Thoracic aorta (tissue), 2 donors: ENCODE results near the gene TCHHL1. TPM values are rescaled to one million over a fixed set of nuclear protein-coding genes. Genes with fewer than 3 reads are reported as not detected.

ENCODE experiments used
- ATAC-seq: fragments of 150-250 bp; one replicate; pipeline ENCODE4 v1.8.0; 2017; ENCODE audit warnings: low read depth; ENCODE audit not compliant: insufficient number of reproducible peaks, low FRiP score
- DNase-seq: peaks from one replicate; pipeline ENCODE4 v3.0.0-alpha.2; 2020; ENCODE audit warnings: low spot score
- H3K27ac ChIP-seq, 2 donors: fragments of 200-600 bp; sonication (generic); 1 replicate in 1 of 2; 2 replicates in 1 of 2; pipeline ENCODE4 v1.5.1; 2016; ENCODE audit warnings: mild to moderate bottlenecking in 2 of 2, moderate library complexity in 2 of 2
- H3K27me3 ChIP-seq: fragments of 200-600 bp; sonication (generic); replicated peaks from 2 replicates; pipeline ENCODE4 v1.6.0; 2016; ENCODE audit warnings: mild to moderate bottlenecking; ENCODE audit not compliant: insufficient read depth
- H3K36me3 ChIP-seq: fragments of 200-600 bp; sonication (generic); one replicate; pipeline ENCODE4 v1.5.1; 2016
- H3K4me1 ChIP-seq, 2 donors: fragments of 200-600 bp; sonication (generic); 1 replicate in 1 of 2; 2 replicates in 1 of 2; pipeline versions ENCODE4 v1.5.1 to v1.6.0; 2016; ENCODE audit warnings: low read depth in 2 of 2, mild to moderate bottlenecking in 1 of 2; ENCODE audit not compliant: control insufficient read depth in 1 of 2
- H3K4me3 ChIP-seq: fragments of 200-600 bp; sonication (generic); 2 replicates; pipeline ENCODE4 v1.5.1; 2016; ENCODE audit warnings: mild to moderate bottlenecking
- H3K9me3 ChIP-seq: fragments of 200-600 bp; sonication (generic); 2 replicates; pipeline ENCODE4 v1.5.1; 2016
- total RNA-seq, 2 donors: library from RNA; depleted of rRNA; stranded (reverse); fragments of >200 nt; gene quantifications; one replicate each; pipeline versions ENCODE4 v1.1.0 to v1.2.3, GENCODE V29; 2016
- TF ChIP-seq, protein P1 (sequence below): fragments of 200-600 bp; sonication (generic); IDR thresholded peaks from one replicate; pipeline ENCODE4 v1.5.1; 2019; ENCODE audit warnings: antibody characterized with exemption

Gene TCHHL1
- total RNA-seq, 2 donors from 2014 or later, result not detected

DNA sequence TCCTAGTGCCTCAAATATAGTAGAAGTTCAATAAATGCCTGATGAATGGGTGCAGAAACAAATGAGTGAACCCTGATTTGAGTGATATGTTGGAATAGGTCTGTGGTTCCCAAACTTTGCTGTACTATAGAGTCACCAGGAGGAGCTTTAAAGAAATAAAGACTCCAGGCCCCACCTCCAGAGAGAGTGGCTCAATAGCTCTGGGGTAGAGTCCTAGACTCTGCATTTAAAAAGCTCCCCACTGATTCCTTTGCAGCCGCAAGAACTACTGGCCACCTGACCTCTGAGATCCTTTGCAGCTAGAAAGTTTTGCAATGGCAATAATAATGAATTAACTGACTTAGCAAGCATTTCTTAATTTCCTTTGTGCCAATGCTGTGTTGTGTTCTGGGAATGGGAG lies 20.9 kb downstream of the TCHHL1 start:
- Histone ChIP-seq H3K36me3 (no peaks in the 10 kb centered on the region), H3K4me1 (no peaks in the 10 kb centered on the region), H3K4me3 (no peak overlapping the region), H3K27ac (no peak overlapping the region), H3K27me3 (no peaks in the 10 kb centered on the region), H3K9me3 (no peaks in the 10 kb centered on the region)
- ATAC-seq, result no peak
- TF ChIP-seq, protein P1, sequence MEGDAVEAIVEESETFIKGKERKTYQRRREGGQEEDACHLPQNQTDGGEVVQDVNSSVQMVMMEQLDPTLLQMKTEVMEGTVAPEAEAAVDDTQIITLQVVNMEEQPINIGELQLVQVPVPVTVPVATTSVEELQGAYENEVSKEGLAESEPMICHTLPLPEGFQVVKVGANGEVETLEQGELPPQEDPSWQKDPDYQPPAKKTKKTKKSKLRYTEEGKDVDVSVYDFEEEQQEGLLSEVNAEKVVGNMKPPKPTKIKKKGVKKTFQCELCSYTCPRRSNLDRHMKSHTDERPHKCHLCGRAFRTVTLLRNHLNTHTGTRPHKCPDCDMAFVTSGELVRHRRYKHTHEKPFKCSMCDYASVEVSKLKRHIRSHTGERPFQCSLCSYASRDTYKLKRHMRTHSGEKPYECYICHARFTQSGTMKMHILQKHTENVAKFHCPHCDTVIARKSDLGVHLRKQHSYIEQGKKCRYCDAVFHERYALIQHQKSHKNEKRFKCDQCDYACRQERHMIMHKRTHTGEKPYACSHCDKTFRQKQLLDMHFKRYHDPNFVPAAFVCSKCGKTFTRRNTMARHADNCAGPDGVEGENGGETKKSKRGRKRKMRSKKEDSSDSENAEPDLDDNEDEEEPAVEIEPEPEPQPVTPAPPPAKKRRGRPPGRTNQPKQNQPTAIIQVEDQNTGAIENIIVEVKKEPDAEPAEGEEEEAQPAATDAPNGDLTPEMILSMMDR, result no peak
- DNase-seq, result no peak

DNA sequence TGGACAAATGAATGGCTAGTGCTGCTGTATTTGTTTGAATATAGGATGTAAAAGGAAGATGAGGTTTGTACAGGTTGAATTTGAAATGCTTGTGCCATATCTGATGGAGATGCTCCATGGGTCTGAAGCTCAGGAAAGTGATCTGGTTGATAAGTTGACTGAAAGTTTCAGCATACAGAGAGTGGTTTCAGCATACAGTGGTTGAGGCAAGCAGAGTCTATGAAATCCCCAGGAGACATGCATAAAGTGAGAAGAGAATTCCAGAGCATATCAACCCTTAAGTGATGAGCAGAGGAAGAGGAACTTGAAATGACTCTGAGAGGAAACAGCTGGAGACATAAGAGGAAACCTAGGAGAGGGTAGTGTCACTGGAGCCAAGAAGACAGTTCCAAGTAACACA lies 21.7 kb downstream of the TCHHL1 start:
- H3K36me3 ChIP-seq, result no peaks in the 10 kb centered on the region

DNA sequence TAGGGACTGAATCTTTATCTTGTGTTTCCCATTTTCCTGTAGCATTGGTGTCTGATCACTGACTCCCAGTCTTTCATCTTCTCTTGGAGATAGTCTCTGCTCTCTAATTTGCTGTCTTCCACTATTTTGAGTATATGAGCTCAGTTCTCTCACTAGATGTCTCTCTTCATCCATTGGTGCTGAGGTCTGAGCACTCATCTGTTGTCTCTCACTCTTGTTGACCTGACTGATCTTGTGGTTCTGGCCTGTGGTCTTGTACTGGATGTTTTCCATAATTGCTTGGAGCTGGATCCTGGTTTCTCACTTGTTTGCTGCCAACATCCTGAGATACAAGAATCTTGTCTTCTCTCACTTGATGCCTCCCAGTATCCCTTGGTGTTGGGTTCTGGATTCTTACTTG lies 26.9 kb downstream of the TCHHL1 start:
- DNase-seq (no peak), ATAC-seq (no peak)
- Histone ChIP-seq H3K9me3 (no peaks in the 10 kb centered on the region), H3K27ac (no peak overlapping the region), H3K36me3 (no peaks in the 10 kb centered on the region), H3K4me1 (no peaks in the 10 kb centered on the region), H3K27me3 (no peaks in the 10 kb centered on the region), H3K4me3 (no peak overlapping the region)
- TF ChIP-seq, protein P1, result no peak

More for the DNA sequence above, 21.7 kb downstream of the TCHHL1 start:
- no peak overlapping the region for H3K27ac ChIP-seq
- no peaks in the 10 kb centered on the region for H3K4me1 ChIP-seq
- no peaks in the 10 kb centered on the region for H3K9me3 ChIP-seq
- no peak for DNase-seq
- no peaks in the 10 kb centered on the region for H3K27me3 ChIP-seq
- H3K4me3 ChIP-seq, result no peak overlapping the region
- TF ChIP-seq, protein P1, result no peak
- ATAC-seq, result no peak

DNA sequence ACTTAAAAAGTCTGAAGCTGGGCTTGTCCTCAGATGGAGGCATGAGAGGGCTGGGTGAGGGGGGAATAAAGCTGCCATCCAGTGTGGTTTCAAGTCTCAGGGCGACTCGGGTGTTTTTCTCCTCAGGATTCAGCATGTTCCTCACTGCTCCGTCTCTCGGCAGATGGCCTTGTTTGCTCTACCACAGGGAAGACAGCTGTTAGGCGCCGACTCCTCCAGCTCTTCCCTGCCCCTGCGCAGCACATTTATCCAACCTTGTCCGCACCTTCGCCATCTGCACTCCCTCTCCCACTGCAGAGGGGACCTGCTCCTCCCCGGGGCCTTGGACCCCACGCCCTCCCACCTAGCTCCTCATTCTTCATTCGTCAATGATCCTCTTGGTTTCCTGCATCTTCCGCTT lies 35.5 kb downstream of the TCHHL1 start:
- DNase-seq (no peak), ATAC-seq (no peak)
- H3K27ac ChIP-seq, result no peak overlapping the region
- H3K4me1 ChIP-seq, result peaks cover 5% of the 10 kb centered on the region in 2 donors
- H3K36me3 ChIP-seq, result no peaks in the 10 kb centered on the region
- no peaks in the 10 kb centered on the region for H3K9me3 ChIP-seq
- no peak overlapping the region for H3K4me3 ChIP-seq
- TF ChIP-seq, protein P1, result no peak
- no peaks in the 10 kb centered on the region for H3K27me3 ChIP-seq

DNA sequence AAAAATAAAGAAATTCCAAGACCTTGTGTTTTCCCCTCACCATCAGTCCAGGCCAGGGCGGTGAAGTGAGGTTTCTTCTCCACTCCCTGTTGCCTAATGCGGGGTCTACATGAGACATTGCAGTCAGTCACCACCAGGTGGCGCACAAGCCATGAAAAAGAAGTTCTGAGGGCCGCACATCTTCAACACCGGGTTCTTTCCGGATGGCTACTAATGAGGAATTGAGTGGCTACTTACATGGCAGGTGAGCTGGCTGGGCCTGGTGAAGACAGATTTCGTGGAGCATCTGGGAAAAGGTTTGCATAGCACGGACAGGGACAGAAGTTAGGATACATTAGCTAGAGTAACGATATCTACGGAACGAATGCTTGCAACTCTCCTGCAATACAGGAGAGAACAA lies 36.3 kb downstream of the TCHHL1 start:
- TF ChIP-seq, protein P1, result peak; percentile 86
- H3K27ac ChIP-seq, result no peak overlapping the region
- H3K36me3 ChIP-seq, result no peaks in the 10 kb centered on the region
- peaks cover 5 to 11% of the 10 kb centered on the region in 2 donors for H3K4me1 ChIP-seq
- ATAC-seq (peak; percentile 25), DNase-seq (peak; percentile 71)
- no peaks in the 10 kb centered on the region for H3K27me3 ChIP-seq
- no peaks in the 10 kb centered on the region for H3K9me3 ChIP-seq
- no peak overlapping the region for H3K4me3 ChIP-seq
